ENCODE data around the gene EFHC2.

GRCh38 chrX:44234541-44234940 is 108.9 kb downstream of the EFHC2 start:
- TF ChIP-seq ZNF565 (CRISPR knock-in tag; conservative IDR thresholded peaks at IDR 0.05; ENCODE audit: low read depth) (no peak), ARNTL (CRISPR knock-in tag; IDR thresholded peaks at IDR 0.05; ENCODE audit: borderline replicate concordance, low read depth) (no peak), POU6F1 (CRISPR knock-in tag; IDR thresholded peaks at IDR 0.05; ENCODE audit: borderline replicate concordance, low read depth) (no peak), TSHZ2 (CRISPR knock-in tag; IDR thresholded peaks at IDR 0.05) (no peak), CREB5 (CRISPR knock-in tag; IDR thresholded peaks at IDR 0.05; ENCODE audit: low read depth) (no peak), TCF4 (CRISPR knock-in tag; IDR thresholded peaks at IDR 0.05; ENCODE audit: borderline replicate concordance) (no peak), SNAI2 (CRISPR knock-in tag; IDR thresholded peaks at IDR 0.05) (no peak), RARB (CRISPR knock-in tag; IDR thresholded peaks at IDR 0.05) (no peak), ESRRG (CRISPR knock-in tag; IDR thresholded peaks at IDR 0.05) (no peak), GLIS3 (CRISPR knock-in tag; IDR thresholded peaks at IDR 0.05) (no peak), CSRNP3 (CRISPR knock-in tag; IDR thresholded peaks at IDR 0.05) (no peak), ZFP30 (CRISPR knock-in tag; IDR thresholded peaks at IDR 0.05) (no peak)
